Stomach (tissue), 9 donors: ENCODE results near the gene ZPR1. TPM values are rescaled to one million over a fixed set of nuclear protein-coding genes. Genes with fewer than 3 reads are reported as not detected.

Experiments
- DNase-seq, 2 donors: peaks; one replicate each; pipeline versions ENCODE4 v3.0.0 to v3.0.0-alpha.2; 2013 to 2019
- H3K27ac ChIP-seq, 5 donors: fragments of 200-600 bp in 4 of 5; sonication (generic) in 4 of 5; one replicate each; pipeline ENCODE4 v1.5.1; 2013 to 2019; ENCODE audit warnings: mild to moderate bottlenecking in 1 of 5, moderate library complexity in 1 of 5
- H3K27me3 ChIP-seq, 3 donors: fragments of 200-600 bp; sonication (generic); one replicate each; pipeline ENCODE4 v1.5.1; 2017 to 2019; ENCODE audit warnings: mixed run types in 1 of 3
- H3K36me3 ChIP-seq, 4 donors: fragments of 200-600 bp; sonication (generic); 1 replicate in 3 of 4; 2 replicates in 1 of 4; pipeline ENCODE4 v1.5.1; 2016 to 2019
- H3K4me1 ChIP-seq, 4 donors: fragments of 200-600 bp; sonication (generic); one replicate each; pipeline ENCODE4 v1.5.1; 2016 to 2019
- H3K4me3 ChIP-seq, 4 donors: fragments of 200-600 bp; sonication (generic) in 3 of 4; one replicate each; pipeline ENCODE4 v1.5.1; 2016 to 2019; ENCODE audit warnings: mild to moderate bottlenecking in 1 of 4
- H3K9me3 ChIP-seq, 4 donors: fragments of 200-600 bp; sonication (generic); one replicate each; pipeline ENCODE4 v1.5.1; 2016 to 2019
- EP300 ChIP-seq: sonication (generic); formaldehyde crosslinking; IDR thresholded peaks from one replicate; pipeline ENCODE4 v1.6.1; 2017; ENCODE audit warnings: antibody characterized with exemption
- POLR2A ChIP-seq, 4 donors: fragments of 450-650 bp; IDR thresholded peaks; one replicate each; pipeline ENCODE4 v1.6.1; 2016; ENCODE audit warnings: antibody characterized with exemption in 4 of 4, control low read depth in 2 of 4, mild to moderate bottlenecking in 1 of 4, moderate library complexity in 1 of 4
- POLR2AphosphoS5 ChIP-seq, 3 donors: sonication (generic); formaldehyde crosslinking; IDR thresholded peaks; one replicate each; pipeline ENCODE4 v1.6.1; 2016; ENCODE audit warnings: antibody characterized with exemption in 3 of 3
- WGBS, 5 donors: extraction: QIAGEN DNeasy Blood & Tissue Kit in 3 of 5; methylation state at CpG; one replicate each; pipeline versions ENCODE4 v1.1.5 to v1.1.7; 2013 to 2018; 5-methylcytosine and 5-hydroxymethylcytosine counted together
- intact Hi-C: fragments of 100-400 bp; cut with DNase I; formaldehyde crosslinking; loops from one replicate; pipeline ENCODE4 v1.15.1; 2023; ENCODE audit warnings: low total_unique reads
- polyA plus RNA-seq, 3 donors: library from polyadenylated mRNA; stranded (reverse); fragments of 200-250 nt; gene quantifications; one replicate each; pipeline ENCODE4 v1.2.3, GENCODE V29; 2013
- total RNA-seq, 5 donors: library from RNA; depleted of rRNA; stranded (reverse); fragments of >200 nt; gene quantifications; one replicate each; pipeline versions ENCODE4 v1.1.0 to v1.2.3, GENCODE V29; 2014 to 2016
- TF ChIP-seq, protein P1 (sequence below), 7 experiments: fragments of 450-650 bp in 4 of 7; fragments of 200-600 bp in 3 of 7; sonication (generic) in 3 of 7; IDR thresholded peaks; one replicate each; pipeline ENCODE4 v1.5.1; 2016 to 2019; ENCODE audit warnings: antibody characterized with exemption in 7 of 7, control low read depth in 2 of 7, mild to moderate bottlenecking in 1 of 7
- donor health status: healthy with polysubstance abuse.
- donor health status: Bipolar disorder and iron deficiency.
- donor health status: healthy.

ZPR1 gene
- total and polyA plus RNA-seq, 8 donors = 17.8 to 54.9 (median 25.1) TPM

DNA sequence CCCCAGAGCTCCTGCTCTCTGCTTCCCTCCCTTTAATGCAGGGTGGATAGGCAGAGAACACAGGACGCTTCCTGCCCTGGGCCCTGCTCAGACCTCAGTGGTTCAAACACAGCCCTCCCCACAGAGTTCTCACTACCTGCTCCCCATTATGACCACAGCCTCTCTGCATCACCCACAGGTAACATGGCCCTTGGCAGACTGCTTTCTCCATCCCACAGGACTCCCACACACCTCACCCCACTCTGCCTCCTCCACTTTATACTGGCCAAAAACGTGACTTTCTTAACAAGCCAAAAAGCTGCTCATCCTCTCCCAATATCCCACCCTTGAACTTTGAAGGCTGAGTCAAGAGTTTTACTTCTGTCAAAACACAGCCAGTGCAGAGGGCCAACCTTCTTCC, 48.8 kb downstream of the ZPR1 start:
- peaks cover 0 to 10% (median 3%) of the 10 kb centered on the region in 4 donors for H3K4me1 ChIP-seq
- no peaks in the 10 kb centered on the region for H3K9me3 ChIP-seq
- no peak for DNase-seq
- intact Hi-C loops = no loop called here
- TF ChIP-seq EP300 (no peak), POLR2AphosphoS5 (IDR thresholded peaks at IDR 0.05) (no peak), POLR2A (IDR thresholded peaks at IDR 0.05) (no peak)
- TF ChIP-seq, protein P1, sequence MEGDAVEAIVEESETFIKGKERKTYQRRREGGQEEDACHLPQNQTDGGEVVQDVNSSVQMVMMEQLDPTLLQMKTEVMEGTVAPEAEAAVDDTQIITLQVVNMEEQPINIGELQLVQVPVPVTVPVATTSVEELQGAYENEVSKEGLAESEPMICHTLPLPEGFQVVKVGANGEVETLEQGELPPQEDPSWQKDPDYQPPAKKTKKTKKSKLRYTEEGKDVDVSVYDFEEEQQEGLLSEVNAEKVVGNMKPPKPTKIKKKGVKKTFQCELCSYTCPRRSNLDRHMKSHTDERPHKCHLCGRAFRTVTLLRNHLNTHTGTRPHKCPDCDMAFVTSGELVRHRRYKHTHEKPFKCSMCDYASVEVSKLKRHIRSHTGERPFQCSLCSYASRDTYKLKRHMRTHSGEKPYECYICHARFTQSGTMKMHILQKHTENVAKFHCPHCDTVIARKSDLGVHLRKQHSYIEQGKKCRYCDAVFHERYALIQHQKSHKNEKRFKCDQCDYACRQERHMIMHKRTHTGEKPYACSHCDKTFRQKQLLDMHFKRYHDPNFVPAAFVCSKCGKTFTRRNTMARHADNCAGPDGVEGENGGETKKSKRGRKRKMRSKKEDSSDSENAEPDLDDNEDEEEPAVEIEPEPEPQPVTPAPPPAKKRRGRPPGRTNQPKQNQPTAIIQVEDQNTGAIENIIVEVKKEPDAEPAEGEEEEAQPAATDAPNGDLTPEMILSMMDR (IDR thresholded peaks at IDR 0.05) = no peak
- H3K36me3 ChIP-seq = no peaks in the 10 kb centered on the region
- H3K27me3 ChIP-seq = no peaks in the 10 kb centered on the region
- WGBS, 5 donors = 78 to 94% (median 83%) methylated on average over 2 of the region's 2 CpGs
- H3K27ac ChIP-seq = no peak overlapping the region
- no peak overlapping the region for H3K4me3 ChIP-seq

GRCh38 chr11:116736763-116737162, 51.1 kb downstream of the ZPR1 start:
- WGBS, 5 donors = 88 to 94% (median 93%) methylated on average over 3 of the region's 3 CpGs
- Histone ChIP-seq H3K27me3 (peaks cover 0 to 4% (median 0%) of the 10 kb centered on the region in 3 donors), H3K4me1 (peaks cover 0 to 11% (median 7%) of the 10 kb centered on the region in 4 donors), H3K4me3 (no peak overlapping the region), H3K36me3 (no peaks in the 10 kb centered on the region), H3K27ac (no peak overlapping the region), H3K9me3 (no peaks in the 10 kb centered on the region)
- TF ChIP-seq POLR2AphosphoS5 (IDR thresholded peaks at IDR 0.05) = no peak
- TF ChIP-seq, protein P1 (IDR thresholded peaks at IDR 0.05) = no peak
- no peak for TF ChIP-seq EP300
- no peak for TF ChIP-seq POLR2A (IDR thresholded peaks at IDR 0.05)
- intact Hi-C loops = no loop called here
- DNase-seq = no peak

- Histone ChIP-seq H3K4me3 (no peak overlapping the region), H3K4me1 (peaks cover 5 to 22% (median 16%) of the 10 kb centered on the region in 4 donors), H3K36me3 (no peaks in the 10 kb centered on the region), H3K9me3 (no peaks in the 10 kb centered on the region), H3K27me3 (peaks cover 0 to 24% (median 7%) of the 10 kb centered on the region in 3 donors), H3K27ac (no peak overlapping the region)
- intact Hi-C loops = no loop called here
- WGBS, 5 donors = 70 to 78% (median 77%) methylated on average over 11 of the region's 11 CpGs
- DNase-seq = no peak
- TF ChIP-seq EP300 (no peak), POLR2AphosphoS5 (IDR thresholded peaks at IDR 0.05) (no peak), POLR2A (IDR thresholded peaks at IDR 0.05) (no peak)
- TF ChIP-seq, protein P1 (IDR thresholded peaks at IDR 0.05) = no peak
Measured at GRCh38 chr11:116733969-116734508, 53.8 kb downstream of the ZPR1 start.

DNA sequence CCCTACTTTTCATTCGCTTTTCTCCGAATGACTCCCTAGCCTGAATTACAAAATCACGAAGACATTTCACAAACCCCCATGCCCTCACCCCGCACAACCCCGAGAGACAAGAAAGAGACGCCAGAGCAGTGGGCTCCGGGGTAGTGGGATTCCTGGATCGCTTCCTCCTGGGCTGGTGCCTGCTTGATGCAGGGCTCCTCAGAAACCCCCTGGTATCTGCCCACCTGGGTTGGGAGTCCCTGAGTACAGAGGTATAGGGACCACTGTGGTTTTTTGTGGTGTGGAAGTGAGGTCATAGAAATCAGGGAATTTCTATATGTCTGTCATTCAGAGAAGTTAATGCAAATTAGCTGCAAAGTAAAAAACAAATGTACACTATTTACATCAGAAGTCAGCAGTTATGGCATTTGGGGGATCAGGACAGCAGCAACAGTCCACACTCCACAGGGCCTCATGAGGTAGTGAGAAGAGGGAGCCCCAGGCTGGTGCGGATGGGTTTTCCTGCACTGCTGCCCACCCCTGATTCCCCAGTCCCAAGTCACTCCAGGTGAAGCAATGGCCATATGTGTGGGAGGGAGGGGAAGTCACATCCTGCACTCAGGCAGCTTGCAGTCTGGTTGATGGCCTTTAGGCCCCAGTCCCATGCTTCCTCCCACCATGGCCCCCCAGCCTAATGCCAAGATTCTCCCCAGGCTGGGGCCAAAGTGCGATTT, 54.6 kb downstream of the ZPR1 start:
- no peaks in the 10 kb centered on the region for H3K9me3 ChIP-seq
- H3K36me3 ChIP-seq = no peaks in the 10 kb centered on the region
- no peak overlapping the region for H3K4me3 ChIP-seq
- TF ChIP-seq, protein P1 (IDR thresholded peaks at IDR 0.05) = no peak
- TF ChIP-seq POLR2A (IDR thresholded peaks at IDR 0.05) = no peak
- TF ChIP-seq EP300 = no peak
- TF ChIP-seq POLR2AphosphoS5 (IDR thresholded peaks at IDR 0.05) = no peak
- intact Hi-C loops = no loop called here
- no peak overlapping the region for H3K27ac ChIP-seq
- WGBS, 5 donors = 69 to 73% (median 73%) methylated on average over 10 of the region's 10 CpGs
- peaks cover 5 to 22% (median 16%) of the 10 kb centered on the region in 4 donors for H3K4me1 ChIP-seq
- H3K27me3 ChIP-seq = peaks cover 0 to 30% (median 7%) of the 10 kb centered on the region in 3 donors
- no peak for DNase-seq
